NCI-H748 treated with DMSO at 0.1 percent for 48 hours (cell line): ENCODE measurements around the gene MTO1.
A peak's percentile ranks its signal among the peaks of the same experiment; 100 is the strongest.
"Not testable (repeated sequence)": the region's sequence is repeated elsewhere in the genome, so short reads cannot be mapped to it uniquely, and the experiment has no call there.

ENCODE experiments used
- DNase-seq: peaks from one replicate; lab custom pipeline; 2025; lab: John Stamatoyannopoulos, UW

Gene MTO1

DNA sequence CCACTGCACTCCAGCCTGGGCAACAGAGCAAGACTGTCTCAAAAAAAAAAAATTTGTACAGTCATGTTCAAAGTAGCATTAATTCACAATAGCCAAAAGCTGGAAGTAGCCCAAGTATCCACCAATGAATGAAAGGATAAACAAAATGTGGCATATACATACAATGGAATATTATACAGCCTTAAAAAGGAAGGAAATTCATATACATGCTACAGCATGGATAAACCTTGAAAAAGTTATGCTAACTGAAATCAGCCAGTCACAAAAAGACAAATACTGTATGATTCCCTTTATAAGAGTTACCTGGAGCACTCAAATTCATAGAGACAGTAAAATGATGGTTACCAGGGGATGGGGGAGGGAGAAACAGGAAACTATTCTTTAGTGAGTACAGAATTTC, 43.6 kb downstream of the MTO1 start:
- DNase-seq, result no peak

DNA sequence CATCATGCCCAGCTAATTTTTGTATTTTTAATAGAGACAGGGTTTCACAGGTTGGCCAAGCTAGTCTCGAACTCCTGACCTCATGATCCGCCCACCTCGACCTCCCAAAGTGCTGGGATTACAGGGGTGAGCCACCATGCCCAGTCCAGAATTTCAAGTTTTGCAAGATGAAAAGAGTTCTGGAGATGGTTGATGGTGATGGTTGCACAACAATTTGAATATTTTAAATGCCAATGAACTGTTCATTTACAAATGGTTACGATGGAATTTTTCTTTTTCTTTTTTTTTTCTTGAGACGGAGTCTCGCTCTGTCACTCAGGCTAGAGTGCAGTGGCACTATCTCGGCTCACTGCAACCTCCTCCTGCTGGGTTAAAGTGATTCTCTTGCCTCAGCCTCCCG, 44.2 kb downstream of the MTO1 start:
- not testable (repeated sequence) for DNase-seq

DNA sequence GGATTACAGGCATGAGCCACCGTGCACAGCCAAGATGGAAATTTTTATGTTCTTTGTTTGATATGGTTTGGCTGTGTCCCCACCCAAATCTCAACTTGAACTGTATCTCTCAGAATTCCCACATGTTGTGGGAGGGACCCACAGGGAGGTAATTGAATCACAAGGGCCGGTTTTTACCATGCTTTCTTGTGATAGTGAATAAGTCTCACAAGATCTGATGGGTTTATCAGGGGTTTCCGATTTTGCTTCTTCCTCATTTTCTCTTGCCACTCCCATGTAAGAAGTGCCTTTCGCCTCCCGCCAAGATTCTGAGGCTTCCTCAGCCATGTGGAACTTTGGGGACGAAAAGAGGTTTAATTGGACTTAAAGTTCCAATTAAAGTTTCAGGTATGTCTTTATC, 44.7 kb downstream of the MTO1 start:
- no peak for DNase-seq

DNA sequence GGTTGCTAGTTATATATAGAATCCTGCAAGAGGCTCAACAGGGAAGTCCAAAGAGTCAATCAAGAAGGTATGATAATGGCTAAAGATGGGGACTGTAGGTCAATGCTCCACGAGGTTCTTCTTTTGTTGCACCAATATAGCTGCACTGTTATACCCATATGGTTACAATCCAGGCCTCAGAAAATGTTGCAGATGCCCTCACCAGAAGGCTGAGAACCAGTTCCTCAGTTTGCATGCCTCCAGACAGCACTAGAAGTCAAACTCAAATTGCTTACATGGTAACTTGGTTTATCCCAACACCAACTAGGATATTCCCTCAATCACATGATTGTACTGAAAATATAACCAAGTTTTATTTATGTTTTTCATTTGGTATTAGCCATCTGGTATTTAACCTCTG, 47.2 kb downstream of the MTO1 start:
- DNase-seq, result no peak

DNA sequence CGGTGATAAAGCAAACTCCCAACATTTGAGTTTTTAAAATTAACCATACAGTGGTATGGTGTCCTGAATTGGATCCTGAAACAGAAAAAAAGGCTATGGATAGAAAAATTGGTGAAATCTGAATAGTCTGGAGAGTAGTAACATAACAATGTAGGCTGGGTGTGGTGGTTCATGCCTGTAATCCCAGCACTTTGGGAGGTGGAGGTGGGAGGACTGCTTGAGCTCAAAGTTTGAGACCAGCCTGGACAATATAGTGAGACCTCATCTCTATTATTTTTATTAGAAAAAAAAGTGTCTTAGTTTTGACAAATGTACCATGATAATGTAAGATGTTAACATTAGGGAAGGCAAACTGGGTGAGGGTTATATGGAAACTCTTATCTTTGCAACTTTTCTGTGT, 48.3 kb downstream of the MTO1 start:
- no peak for DNase-seq

DNA sequence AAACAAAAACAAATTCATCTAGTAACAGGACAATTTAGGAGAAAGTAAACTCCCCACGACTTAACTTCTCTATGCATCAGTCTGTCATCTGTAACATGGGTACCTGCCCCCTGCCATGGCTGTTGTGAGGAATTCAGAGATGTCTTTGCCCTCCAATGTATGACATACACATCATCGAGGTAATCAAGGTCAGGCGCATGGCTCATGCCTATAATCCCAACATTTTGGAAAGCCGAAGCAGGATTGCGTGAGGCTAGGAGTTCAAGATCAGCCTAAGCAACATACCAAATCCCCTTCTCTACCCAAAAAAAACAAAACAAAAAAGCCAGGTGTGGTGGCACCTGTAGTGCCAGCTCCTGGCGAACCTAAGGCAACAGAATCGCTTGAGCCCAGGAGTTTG, 50.3 kb downstream of the MTO1 start:
- no peak for DNase-seq

DNA sequence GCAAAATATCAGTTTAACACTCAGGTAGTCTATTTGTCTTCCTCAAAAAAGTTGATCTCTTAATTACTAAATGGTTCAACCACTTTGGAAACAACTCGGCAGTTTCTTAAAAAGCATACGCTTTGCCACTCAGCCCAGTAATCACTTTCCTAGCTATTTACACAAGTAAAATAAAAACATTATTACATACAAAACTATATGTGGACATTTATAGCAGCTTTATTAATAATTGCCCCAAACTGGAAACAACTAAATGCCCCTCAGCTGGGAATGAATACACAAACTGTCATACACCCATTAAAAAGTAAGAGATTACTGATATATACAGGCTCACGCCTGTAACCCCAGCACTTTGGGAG, 51.9 kb downstream of the MTO1 start:
- no peak for DNase-seq

DNA sequence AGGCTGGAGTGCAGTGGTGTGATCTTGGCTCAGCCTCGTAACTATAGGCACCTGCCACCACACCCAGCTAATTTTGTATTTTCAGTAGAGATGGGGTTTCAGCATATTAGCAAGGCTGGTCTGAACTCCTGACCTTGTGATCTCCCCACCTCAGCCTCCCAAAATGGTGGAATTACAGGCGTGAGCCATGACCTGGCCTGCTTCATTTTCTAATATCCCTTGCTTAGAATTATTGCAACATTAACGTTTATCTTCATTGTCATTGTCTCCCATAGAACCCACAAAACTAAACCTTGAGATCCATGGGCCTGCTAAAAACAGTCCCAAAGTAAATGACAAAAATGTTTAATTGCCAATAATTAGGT, 53.2 kb downstream of the MTO1 start:
- DNase-seq, result no peak

DNA sequence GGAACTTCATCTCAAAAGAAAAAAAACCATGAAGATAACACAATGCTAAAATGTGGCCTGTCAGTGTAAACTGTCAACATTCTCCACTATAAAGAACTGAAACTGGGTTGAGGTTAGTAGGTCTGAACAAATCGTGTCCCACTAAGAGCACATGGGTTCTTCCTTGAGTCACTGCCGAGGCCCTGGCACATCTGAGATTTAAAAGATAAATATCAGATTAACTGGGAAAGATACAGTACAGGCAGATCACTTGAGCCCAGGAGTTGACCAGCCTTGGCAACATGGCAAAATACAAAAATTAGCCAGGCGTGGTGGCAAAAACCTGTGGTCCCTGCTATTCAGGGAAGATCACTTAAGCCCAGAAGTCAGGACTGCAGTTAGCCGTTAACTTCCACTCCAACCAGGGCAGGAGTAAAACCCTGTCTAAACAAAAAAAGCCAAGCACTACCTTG, 53.7 kb downstream of the MTO1 start:
- DNase-seq, result no peak

DNA sequence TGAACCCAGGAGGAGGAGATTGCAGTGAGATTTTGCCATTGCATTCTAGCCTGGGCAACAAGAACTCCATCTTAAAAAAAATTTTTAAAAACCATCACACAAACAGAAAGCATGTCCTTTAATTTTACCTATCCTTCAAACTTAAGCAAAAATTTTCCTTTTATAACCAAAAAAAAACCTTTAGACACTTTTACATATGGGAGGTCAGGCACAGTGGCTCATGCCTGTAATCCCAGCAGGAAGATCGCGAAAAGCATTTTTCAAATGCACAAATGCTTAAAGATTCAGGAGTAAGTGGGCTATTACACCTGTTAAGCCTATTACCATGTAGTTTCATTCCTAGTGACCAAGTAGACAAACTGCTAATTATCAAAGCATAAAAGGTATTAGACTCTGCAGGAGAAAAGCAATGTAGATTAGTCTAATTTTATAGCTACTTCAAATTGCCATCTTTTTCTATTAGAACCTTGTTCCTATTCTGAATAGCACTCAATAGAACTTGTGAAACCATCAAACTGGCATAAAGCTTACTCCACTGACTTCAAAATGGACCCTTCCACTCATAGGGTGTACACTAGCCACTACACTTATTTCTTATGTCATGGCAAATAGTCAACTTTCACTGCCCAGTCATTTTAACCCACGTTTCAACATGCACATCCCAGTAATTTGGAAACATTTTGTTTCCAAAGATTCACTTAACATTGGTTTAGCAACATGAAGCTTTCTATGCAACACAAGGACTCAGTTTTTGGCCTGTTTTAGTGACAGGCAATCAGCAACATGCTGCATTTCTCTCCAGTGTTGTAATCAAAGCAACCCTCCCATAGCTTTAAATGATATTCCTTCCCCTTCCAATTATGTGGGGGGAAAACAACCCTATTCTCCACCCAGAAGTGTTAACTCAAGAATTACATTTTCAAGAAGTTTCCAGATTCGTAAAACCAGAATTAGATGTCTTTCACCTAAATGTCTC, 55.3 kb downstream of the MTO1 start:
- no peak for DNase-seq

DNA sequence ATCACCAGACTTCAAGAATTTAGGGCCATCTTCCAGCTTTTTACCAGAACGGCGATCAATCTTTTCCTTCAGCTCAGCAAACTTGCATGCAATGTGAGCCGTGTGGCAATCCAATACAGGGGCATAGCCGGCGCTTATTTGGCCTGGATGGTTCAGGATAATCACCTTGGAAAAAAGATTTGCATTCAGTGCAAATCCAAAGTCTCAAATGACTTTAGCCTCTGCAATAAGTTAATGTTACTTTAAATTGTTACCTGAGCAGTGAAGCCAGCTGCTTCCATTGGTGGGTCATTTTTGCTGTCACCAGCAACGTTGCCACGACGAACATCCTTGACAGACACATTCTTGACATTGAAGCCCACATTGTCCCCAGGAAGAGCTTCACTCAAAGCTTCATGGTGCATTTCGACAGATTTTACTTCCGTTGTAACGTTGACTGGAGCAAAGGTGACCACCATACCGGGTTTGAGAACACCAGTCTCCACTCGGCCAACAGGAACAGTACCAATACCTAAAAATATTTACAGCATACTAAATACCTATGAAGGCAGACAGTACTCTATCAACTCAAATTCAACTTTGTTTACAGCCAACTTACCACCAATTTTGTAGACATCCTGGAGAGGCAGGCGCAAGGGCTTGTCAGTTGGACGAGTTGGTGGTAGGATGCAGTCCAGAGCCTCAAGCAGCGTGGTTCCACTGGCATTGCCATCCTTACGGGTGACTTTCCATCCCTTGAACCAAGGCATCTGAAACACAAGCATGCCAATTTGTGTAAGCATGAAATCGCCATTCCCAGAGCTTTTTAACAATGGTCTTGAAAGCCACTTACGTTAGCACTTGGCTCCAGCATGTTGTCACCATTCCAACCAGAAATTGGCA, 56.8 kb downstream of the MTO1 start:
- DNase-seq, result not testable (repeated sequence)

DNA sequence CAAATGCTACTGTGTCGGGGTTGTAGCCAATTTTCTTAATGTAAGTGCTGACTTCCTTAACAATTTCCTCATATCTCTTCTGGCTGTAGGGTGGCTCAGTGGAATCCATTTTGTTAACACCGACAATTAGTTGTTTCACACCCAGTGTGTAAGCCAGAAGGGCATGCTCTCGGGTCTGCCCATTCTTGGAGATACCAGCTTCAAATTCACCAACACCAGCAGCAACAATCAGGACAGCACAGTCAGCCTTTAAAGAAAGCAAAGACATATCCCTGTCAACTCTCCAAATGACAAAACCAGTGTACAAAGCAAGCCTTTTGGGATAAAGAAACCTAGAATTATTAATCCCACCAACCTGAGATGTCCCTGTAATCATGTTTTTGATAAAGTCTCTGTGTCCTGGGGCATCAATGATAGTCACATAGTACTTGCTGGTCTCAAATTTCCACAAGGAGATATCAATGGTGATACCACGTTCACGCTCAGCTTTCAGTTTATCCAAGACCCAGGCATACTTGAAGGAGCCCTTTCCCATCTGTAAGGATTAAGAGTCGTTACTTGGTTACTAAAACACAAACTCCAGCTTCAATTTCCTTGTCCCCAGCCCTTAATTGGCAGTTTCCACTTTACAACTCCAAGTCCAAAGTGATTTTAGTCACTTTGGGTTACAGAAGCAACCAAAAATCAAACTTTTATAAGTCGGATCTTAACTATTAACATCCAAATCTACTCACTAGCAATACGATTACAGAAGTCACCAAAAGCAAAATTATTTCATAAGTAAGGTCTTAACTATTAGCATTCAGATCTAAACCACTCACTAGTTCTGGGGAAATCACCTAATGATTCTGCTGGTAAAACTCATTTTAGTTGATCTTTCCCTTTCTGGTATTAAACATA, 57.7 kb downstream of the MTO1 start:
- DNase-seq, result not testable (repeated sequence)

DNA sequence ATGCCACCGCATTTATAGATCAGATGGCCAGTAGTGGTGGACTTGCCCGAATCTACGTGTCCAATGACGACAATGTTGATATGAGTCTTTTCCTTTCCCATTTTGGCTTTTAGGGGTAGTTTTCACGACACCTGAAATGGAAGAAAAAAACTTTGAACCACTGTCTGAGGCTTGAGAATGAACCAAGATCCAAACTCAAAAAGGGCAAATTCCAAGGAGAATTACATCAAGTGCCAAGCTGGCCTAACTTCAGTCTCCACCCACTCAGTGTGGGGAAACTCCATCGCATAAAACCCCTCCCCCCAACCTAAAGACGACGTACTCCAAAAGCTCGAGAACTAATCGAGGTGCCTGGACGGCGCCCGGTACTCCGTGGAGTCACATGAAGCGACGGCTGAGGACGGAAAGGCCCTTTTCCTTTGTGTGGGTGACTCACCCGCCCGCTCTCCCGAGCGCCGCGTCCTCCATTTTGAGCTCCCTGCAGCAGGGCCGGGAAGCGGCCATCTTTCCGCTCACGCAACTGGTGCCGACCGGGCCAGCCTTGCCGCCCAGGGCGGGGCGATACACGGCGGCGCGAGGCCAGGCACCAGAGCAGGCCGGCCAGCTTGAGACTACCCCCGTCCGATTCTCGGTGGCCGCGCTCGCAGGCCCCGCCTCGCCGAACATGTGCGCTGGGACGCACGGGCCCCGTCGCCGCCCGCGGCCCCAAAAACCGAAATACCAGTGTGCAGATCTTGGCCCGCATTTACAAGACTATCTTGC, 58.6 kb downstream of the MTO1 start:
- peak; percentile 17 for DNase-seq

DNA sequence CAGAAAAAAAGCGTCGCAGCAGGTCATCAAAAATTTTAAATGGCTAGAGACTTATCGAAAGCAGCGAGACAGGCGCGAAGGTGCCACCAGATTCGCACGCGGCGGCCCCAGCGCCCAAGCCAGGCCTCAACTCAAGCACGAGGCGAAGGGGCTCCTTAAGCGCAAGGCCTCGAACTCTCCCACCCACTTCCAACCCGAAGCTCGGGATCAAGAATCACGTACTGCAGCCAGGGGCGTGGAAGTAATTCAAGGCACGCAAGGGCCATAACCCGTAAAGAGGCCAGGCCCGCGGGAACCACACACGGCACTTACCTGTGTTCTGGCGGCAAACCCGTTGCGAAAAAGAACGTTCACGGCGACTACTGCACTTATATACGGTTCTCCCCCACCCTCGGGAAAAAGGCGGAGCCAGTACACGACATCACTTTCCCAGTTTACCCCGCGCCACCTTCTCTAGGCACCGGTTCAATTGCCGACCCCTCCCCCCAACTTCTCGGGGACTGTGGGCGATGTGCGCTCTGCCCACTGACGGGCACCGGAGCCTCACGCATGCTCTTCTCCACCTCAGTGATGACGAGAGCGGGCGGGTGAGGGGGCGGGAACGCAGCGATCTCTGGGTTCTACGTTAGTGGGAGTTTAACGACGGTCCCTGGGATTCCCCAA, 59.3 kb downstream of the MTO1 start, which contains the start of gene EEF1A1:
EEF1A1 (minus strand) TSS at position 345 of the 663 bp plus-strand sequence. CDS start 1,006 bp downstream, outside the sequence.
- DNase-seq, result peak; percentile 96

DNA sequence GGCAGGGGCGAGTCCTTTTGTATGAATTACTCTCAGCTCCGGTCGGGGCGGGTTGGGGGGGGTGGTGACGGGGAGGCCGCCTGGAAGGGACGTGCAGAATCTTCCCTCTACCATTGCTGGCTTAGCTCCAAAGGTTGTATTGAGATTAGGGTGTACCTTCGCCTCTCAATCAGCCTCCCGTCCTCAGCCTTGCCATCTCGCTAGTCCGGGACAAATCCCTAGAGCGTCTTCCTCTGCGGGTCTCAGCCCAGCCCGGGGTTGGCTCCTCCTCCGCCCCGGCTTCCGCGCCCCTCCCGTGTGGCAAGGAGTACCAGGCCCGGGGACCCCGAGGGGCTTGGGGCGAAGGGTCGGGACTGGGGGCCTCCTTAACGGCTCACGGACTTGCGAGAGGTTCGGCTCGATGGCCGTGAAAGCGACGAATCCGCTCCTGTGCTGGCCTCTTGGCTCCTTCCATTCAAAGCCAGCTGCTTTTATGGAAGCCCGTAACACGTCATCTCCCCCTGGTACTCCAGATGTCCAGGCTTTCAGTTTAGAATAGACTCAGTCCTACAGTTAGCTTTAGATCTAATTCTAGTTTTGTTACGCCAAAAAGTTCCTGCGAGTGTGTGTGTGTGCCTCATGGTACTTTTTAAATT, 59.9 kb downstream of the MTO1 start:
- peak; percentile 53 for DNase-seq

DNA sequence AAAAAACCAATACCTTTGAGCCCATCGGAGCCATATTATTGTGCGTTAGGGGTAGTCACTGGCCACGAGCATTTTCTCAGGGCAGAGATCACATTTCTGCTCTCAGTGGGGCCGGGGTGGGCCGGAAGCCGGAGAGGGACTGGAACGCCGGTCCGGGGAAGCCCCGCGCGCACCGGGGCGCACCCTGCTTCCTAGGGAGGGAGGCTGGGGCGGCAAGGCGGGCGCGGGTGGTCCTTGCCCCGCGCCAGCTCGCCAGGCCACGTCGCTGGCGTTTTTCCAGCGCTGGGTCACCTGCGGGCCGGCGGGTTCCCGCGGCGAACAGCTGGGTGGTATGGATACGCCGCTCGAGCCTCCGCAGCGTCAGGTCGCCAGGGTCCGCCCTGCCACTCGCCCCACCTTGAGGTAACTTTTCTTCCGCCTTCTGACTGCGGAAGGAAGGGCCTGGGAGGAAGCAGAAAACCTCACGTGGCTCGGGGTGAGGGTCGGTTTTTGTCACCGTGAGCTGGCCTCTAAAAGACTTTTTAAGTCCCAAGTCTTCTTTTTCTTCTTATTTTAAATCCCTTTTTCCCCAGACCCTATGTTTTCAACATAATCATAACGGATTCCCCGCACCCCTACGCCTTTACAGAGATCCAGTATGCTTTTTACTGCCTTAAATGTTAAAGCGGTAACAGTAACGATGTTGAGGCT, 62.0 kb downstream of the MTO1 start:
- DNase-seq, result no peak

DNA sequence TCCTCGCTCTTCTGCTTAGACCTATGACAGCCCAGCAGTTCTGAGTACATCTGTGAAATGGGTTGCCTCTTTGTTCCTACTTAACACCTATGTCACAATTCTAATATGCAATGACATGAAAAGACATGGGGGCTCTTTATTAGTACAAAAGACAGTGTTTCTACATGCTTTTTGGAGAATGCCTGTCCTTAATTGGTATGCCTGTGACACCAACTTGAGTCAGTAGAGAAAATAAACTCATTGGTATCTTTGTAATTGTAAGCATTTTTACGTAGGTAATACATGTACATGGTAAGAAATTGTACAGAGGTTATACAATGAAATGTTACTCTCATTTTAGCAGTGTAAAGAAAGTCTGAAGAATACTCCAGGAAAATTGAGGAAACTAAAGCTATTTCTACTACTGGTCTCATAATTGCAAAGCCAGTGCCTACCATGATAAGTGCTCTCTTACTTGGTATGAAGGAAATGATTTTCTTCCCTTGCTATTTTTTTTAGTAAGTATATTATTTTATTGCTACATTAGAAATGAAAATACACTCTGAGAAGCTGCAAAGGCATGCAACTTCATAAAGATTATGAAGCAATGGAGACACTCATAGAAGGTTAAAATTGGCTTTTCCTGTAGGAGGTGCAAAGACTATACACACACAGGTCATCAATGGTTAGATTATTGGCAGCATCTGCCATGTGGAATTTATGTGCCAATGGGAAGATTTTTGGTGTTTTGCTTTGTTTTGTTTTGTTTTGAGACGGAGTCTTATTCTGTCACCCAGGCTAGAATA, 64.2 kb downstream of the MTO1 start:
- no peak for DNase-seq

DNA sequence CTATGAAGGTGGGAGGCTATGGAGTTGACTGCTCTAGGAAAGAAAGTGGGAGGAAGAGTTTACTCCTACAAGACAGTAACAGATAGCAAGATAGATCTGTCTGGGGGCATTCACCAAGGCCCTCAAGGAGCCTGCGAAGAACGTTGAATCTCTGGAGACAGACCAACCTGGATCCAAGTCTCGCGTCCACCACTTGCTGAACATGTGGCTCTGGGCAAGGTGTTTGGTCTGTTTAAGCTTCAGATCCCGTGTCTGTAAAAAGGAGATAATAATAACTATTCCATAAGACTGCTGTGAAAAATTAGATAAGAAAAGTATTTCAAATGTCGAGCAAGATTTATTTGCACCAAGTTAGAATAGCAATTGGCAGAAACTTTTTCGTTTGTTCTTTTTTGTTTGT, 67.4 kb downstream of the MTO1 start:
- no peak for DNase-seq

DNA sequence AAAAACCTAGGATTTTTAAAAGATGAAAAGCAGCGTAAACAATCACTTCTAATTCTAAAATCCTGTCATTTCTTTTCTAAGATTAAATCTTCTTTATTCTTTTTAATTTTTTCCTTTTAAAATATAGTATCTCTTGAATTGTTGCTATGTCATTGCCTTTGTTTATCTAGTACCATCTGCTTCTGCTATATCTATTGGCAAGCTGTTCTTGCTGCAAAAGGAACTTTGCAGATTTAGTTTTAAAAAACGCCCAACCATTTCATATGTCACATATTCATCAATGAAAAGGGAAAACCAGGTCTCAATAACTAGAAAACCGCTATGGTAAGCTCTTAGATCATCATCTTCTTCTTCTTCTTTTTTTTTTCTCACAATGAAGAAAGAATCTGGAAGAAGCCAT, 70.8 kb downstream of the MTO1 start:
- no peak for DNase-seq
